Calu3 (cell line): Measurements from ENCODE around the gene ALDH7A1. TPM values are rescaled to one million over a fixed set of nuclear protein-coding genes. Genes with fewer than 3 reads are reported as not detected.
"Not testable (repeated sequence)": the region's sequence is repeated elsewhere in the genome, so short reads cannot be mapped to it uniquely, and the experiment has no call there.

Experiments used
- BruUV-seq: library from RNA; stranded (reverse); fragments of 400-500 nt; replicated peaks from 2 replicates; lab custom pipeline; 2021; lab: Mats Ljungman, UMichigan
- CTCF ChIA-PET: fragments of 300-600 bp; sonication (Branson Sonifier 250); formaldehyde crosslinking; loops from one replicate; lab custom pipeline; 2022; ENCODE audit warnings: antibody characterized with exemption; lab: Charles Lee
- DNase-seq: peaks from one replicate; pipeline ENCODE4 v3.0.0; 2022
- H3K27ac Mint-ChIP-seq: one replicate; pipeline ENCODE4 v1.8.0; 2022; ENCODE audit warnings: mixed read lengths; ENCODE audit not compliant: unreplicated experiment
- H3K27me3 Mint-ChIP-seq: one replicate; pipeline ENCODE4 v1.8.0; 2022; ENCODE audit warnings: mixed read lengths; ENCODE audit not compliant: unreplicated experiment
- H3K36me3 Mint-ChIP-seq: one replicate; pipeline ENCODE4 v1.8.0; 2022; ENCODE audit warnings: mild to moderate bottlenecking, moderate library complexity, mixed read lengths; ENCODE audit not compliant: insufficient read depth, unreplicated experiment
- H3K4me1 Mint-ChIP-seq: one replicate; pipeline ENCODE4 v1.8.0; 2022; ENCODE audit warnings: mild to moderate bottlenecking, low read depth, mixed read lengths; ENCODE audit not compliant: unreplicated experiment
- H3K4me3 Mint-ChIP-seq: one replicate; pipeline ENCODE4 v1.8.0; 2022; ENCODE audit warnings: mild to moderate bottlenecking, low read depth, moderate library complexity, mixed read lengths; ENCODE audit not compliant: unreplicated experiment
- H3K9me3 Mint-ChIP-seq: one replicate; pipeline ENCODE4 v1.8.0; 2022; ENCODE audit warnings: low read depth, mixed read lengths; ENCODE audit not compliant: unreplicated experiment
- intact Hi-C: fragments of 100-400 bp; cut with micrococcal nuclease; formaldehyde crosslinking; loops from one replicate; pipeline ENCODE4 v1.10.0; 2022; ENCODE audit not compliant: unreplicated experiment
- total RNA-seq: library from RNA; stranded (reverse); gene quantifications from 2 replicates; pipeline ENCODE4 v1.2.3, GENCODE V29; 2022
- TF ChIP-seq, protein P1 (sequence below): fragments of 200-600 bp; IDR thresholded peaks from one replicate; pipeline ENCODE4 v1.8.0; 2022; ENCODE audit warnings: antibody characterized with exemption; ENCODE audit not compliant: unreplicated experiment

The ALDH7A1 gene
- total RNA-seq, 1 experiment from 2014 or later, result 108 TPM

DNA sequence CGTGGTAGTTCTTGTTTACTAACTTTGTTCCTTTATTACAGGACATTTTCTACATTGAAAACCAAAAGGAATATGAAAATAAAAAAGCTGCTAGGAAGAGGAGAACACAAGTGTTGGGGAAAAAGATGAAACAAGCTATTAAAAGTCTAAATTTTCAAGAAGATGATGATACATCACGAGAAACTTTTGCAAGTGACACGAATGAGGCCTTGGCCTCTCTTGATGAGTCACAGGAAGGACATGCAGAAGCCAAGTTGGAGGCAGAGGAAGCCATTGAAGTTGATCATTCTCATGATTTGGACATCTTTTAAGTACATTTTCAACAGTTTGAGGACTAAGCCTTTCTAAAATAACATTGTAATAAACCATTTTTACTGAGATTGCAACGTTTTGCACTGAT is 29.5 kb upstream of the ALDH7A1 start:
- BruUV-seq, result no TSS peak
- CTCF ChIA-PET, result no interaction called here
- Mint-ChIP-seq H3K36me3 (peaks cover 33% of the 10 kb centered on the region), H3K9me3 (no peaks in the 10 kb centered on the region), H3K4me3 (peak overlapping the region; percentile 3), H3K27ac (peak overlapping the region; percentile 21), H3K4me1 (peaks cover 22% of the 10 kb centered on the region), H3K27me3 (no peaks in the 10 kb centered on the region)
- DNase-seq, result peak; percentile 19
- intact Hi-C loops, result no loop called here
- TF ChIP-seq, protein P1, sequence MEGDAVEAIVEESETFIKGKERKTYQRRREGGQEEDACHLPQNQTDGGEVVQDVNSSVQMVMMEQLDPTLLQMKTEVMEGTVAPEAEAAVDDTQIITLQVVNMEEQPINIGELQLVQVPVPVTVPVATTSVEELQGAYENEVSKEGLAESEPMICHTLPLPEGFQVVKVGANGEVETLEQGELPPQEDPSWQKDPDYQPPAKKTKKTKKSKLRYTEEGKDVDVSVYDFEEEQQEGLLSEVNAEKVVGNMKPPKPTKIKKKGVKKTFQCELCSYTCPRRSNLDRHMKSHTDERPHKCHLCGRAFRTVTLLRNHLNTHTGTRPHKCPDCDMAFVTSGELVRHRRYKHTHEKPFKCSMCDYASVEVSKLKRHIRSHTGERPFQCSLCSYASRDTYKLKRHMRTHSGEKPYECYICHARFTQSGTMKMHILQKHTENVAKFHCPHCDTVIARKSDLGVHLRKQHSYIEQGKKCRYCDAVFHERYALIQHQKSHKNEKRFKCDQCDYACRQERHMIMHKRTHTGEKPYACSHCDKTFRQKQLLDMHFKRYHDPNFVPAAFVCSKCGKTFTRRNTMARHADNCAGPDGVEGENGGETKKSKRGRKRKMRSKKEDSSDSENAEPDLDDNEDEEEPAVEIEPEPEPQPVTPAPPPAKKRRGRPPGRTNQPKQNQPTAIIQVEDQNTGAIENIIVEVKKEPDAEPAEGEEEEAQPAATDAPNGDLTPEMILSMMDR, result no peak

DNA sequence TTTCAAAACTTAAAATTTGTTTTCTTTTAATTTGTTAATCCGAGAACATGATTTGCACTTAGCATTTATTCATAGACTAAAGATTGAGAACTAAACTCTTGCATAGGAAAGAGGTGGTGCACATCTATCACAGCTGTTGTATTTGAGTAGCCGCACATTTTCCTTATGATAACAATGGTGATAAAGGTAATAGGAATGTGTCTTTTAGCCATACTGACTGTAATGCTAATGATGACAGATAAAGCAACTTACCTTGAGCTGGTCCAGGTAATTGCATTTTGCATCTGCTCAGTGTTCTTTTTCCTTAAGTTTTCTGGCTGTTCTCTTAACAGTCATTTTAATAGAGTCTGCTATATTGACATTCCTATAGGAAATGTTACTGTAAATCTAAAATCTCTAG is 24.8 kb upstream of the ALDH7A1 start:
- TF ChIP-seq, protein P1, result no peak
- no peaks in the 10 kb centered on the region for H3K9me3 Mint-ChIP-seq
- H3K4me3 Mint-ChIP-seq, result no peak overlapping the region
- no peaks in the 10 kb centered on the region for H3K27me3 Mint-ChIP-seq
- H3K27ac Mint-ChIP-seq, result no peak overlapping the region
- CTCF ChIA-PET, result interaction anchor here (0.7 kb wide), 1 partner anchor 199 kb away, joined by 3 read pairs; no protein-coding TSS in a partner anchor
- BruUV-seq, result no TSS peak
- H3K36me3 Mint-ChIP-seq, result peaks cover 42% of the 10 kb centered on the region
- intact Hi-C loops, result no loop called here
- peaks cover 19% of the 10 kb centered on the region for H3K4me1 Mint-ChIP-seq
- DNase-seq, result no peak

DNA sequence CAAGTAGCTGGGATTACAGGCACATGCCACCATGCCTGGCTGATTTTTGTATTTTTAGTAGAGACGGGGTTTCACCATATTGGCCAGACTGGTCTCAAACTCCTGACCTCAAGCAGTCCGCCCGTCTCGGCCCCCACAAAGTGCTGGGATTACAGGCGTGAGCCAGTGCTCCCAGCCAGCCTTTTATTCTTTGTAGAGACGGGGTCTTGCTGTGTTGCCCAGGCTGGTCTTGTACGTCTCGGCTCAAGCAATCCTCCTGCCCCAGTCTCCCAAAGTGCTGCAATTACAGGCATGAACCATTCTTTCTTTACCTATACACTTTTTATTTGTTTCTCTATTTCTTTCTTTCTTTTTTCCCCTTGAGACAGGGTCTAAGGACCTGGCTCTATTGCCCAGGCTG is 22.6 kb upstream of the ALDH7A1 start:
- H3K9me3 Mint-ChIP-seq, H3K27ac Mint-ChIP-seq, DNase-seq, H3K4me3 Mint-ChIP-seq, H3K27me3 Mint-ChIP-seq, H3K4me1 Mint-ChIP-seq, BruUV-seq, CTCF ChIA-PET, intact Hi-C loops: not testable (repeated sequence)
- H3K36me3 Mint-ChIP-seq, result peaks cover 41% of the 10 kb centered on the region

DNA sequence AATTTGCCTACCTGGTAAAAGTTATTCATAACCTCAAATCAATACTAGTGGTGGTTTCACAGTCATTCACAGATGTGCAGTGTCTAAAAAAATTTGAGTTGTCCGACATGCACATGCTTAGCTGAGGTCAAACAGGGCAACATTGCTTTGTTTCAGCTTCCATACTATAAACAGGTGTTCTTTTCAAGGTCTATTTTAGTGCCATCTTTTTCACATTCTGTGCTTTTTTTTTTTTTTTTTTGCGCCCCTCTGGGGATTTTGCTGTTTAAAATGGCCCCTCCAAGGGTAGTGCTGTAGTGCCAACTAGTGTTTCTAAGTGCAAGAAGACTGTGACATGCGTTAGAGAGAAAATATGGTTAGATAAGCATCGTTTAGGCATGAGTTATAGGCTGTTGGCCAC is 20.3 kb upstream of the ALDH7A1 start:
- DNase-seq, result no peak
- no peaks in the 10 kb centered on the region for H3K9me3 Mint-ChIP-seq
- H3K4me3 Mint-ChIP-seq, result no peak overlapping the region
- no peak overlapping the region for H3K27ac Mint-ChIP-seq
- no peaks in the 10 kb centered on the region for H3K4me1 Mint-ChIP-seq
- no peaks in the 10 kb centered on the region for H3K27me3 Mint-ChIP-seq
- CTCF ChIA-PET, result no interaction called here
- no TSS peak for BruUV-seq
- TF ChIP-seq, protein P1, result no peak
- intact Hi-C loops, result no loop called here
- H3K36me3 Mint-ChIP-seq, result peaks cover 41% of the 10 kb centered on the region

GRCh38 chr5:126613941-126614592 is 19.0 kb upstream of the ALDH7A1 start:
- no peak overlapping the region for H3K4me3 Mint-ChIP-seq
- CTCF ChIA-PET, result interaction anchor here (0.6 kb wide), 1 partner anchor 78 kb away, joined by 3 read pairs; no protein-coding TSS in a partner anchor
- H3K4me1 Mint-ChIP-seq, result no peaks in the 10 kb centered on the region
- H3K27me3 Mint-ChIP-seq, result no peaks in the 10 kb centered on the region
- TF ChIP-seq, protein P1, result no peak
- BruUV-seq, result no TSS peak
- peaks cover 43% of the 10 kb centered on the region for H3K36me3 Mint-ChIP-seq
- no peaks in the 10 kb centered on the region for H3K9me3 Mint-ChIP-seq
- intact Hi-C loops, result no loop called here
- H3K27ac Mint-ChIP-seq, result no peak overlapping the region
- DNase-seq, result no peak
